Prostate gland (tissue), 2 donors: ENCODE data around the gene NFIC. TPM values are rescaled to one million over a fixed set of nuclear protein-coding genes. Genes with fewer than 3 reads are reported as not detected.
A peak's percentile ranks its signal among the peaks of the same experiment; 100 is the strongest.
"Not testable (repeated sequence)": the region's sequence is repeated elsewhere in the genome, so short reads cannot be mapped to it uniquely, and the experiment has no call there.

ENCODE experiments used
- DNase-seq: peaks from one replicate; pipeline ENCODE4 v3.0.0-alpha.2; 2019; ENCODE audit warnings: low spot score
- H3K27ac ChIP-seq, 2 donors: fragments of 200-600 bp; sonication (generic); 2 replicates each; pipeline ENCODE4 v1.5.1; 2017 to 2019
- H3K27me3 ChIP-seq: fragments of 200-600 bp; sonication (generic); replicated peaks from 2 replicates; pipeline ENCODE4 v1.5.1; 2019; ENCODE audit not compliant: insufficient read depth
- H3K36me3 ChIP-seq, 2 donors: fragments of 200-600 bp; sonication (generic); 1 replicate in 1 of 2; 2 replicates in 1 of 2; pipeline versions ENCODE4 v1.5.1 to v1.8.1; 2017 to 2019
- H3K4me1 ChIP-seq: fragments of 200-600 bp; sonication (generic); replicated peaks from 2 replicates; pipeline ENCODE4 v1.5.1; 2019
- H3K4me3 ChIP-seq, 2 donors: fragments of 200-600 bp; sonication (generic); 2 replicates each; pipeline ENCODE4 v1.5.1; 2017 to 2019
- H3K9me3 ChIP-seq: fragments of 200-600 bp; sonication (generic); 2 replicates; pipeline ENCODE4 v1.5.1; 2017
- CTCF ChIP-seq, 4 experiments: fragments of 200-600 bp in 2 of 4; fragments of 450-650 bp in 2 of 4; sonication (generic) in 2 of 4; IDR thresholded peaks; 1 replicate in 3 of 4; 2 replicates in 1 of 4; pipeline ENCODE4 v1.5.1; 2016 to 2019; ENCODE audit warnings: antibody characterized with exemption in 4 of 4, mild to moderate bottlenecking in 2 of 4, moderate library complexity in 2 of 4
- POLR2A ChIP-seq: fragments of 450-650 bp; IDR thresholded peaks from one replicate; pipeline ENCODE4 v1.6.1; 2016; ENCODE audit warnings: antibody characterized with exemption, mild to moderate bottlenecking
- POLR2AphosphoS5 ChIP-seq: sonication (generic); formaldehyde crosslinking; IDR thresholded peaks from one replicate; pipeline ENCODE4 v1.6.1; 2017; ENCODE audit warnings: antibody characterized with exemption
- WGBS: methylation state at CpG from one replicate; pipeline ENCODE4 v1.1.5; 2018; 5-methylcytosine and 5-hydroxymethylcytosine counted together
- intact Hi-C: fragments of 100-400 bp; cut with DNase I; formaldehyde crosslinking; loops from one replicate; pipeline ENCODE4 v1.14.2; 2022
- total RNA-seq, 2 donors: library from RNA; depleted of rRNA; stranded (reverse); fragments of >200 nt; gene quantifications; one replicate each; pipeline ENCODE4 v1.1.0, GENCODE V29; 2016

NFIC gene
- total RNA-seq, 2 donors from 2014 or later: 160 to 168 TPM

- TF ChIP-seq POLR2AphosphoS5 (no peak), CTCF (IDR thresholded peaks at IDR 0.05) (no peak)
- H3K9me3 ChIP-seq: no peaks in the 10 kb centered on the region
- DNase-seq: no peak
- H3K36me3 ChIP-seq: peaks cover 0 to 12% of the 10 kb centered on the region in 2 donors
- no peaks in the 10 kb centered on the region for H3K27me3 ChIP-seq
- H3K4me3 ChIP-seq: no peak overlapping the region
- peak overlapping the region in 1 of 2 donors; percentile 39 for H3K27ac ChIP-seq
- no peaks in the 10 kb centered on the region for H3K4me1 ChIP-seq
- WGBS: 71% methylated on average over 14 of the region's 14 CpGs
- intact Hi-C loops: no loop called here
Measured at GRCh38 chr19:3441986-3442329, 75.6 kb downstream of the NFIC start.

DNA sequence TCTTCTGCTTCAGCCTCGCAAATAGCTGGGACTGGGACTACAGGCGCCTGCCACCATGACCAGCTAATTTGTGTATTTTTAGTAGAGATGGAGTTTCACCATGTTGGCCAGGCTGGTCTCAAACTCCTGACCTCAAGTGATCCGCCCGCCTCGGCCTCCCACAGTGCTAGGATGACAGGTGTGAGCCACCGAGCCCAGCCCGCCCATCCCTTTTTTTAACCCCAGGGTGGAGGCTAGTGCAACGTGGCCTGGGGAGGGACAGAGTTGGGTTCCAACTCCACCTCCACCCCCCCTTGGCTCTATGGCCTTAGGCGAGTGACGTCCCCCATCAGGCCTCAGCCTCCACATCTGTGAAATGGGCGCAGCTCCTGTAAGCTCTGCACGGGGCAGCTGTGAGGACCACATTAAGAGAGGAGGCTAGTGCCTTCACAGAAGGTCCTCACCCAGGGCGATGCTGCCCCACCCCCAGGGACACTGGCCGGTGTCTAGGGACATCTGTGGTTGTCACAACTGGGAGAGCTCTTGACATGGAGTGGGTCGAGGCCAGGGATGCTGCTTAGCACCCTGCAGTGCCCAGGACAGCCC lies 76.2 kb downstream of the NFIC start:
- peaks cover 0 to 12% of the 10 kb centered on the region in 2 donors for H3K36me3 ChIP-seq
- TF ChIP-seq POLR2AphosphoS5: no peak
- no peak for TF ChIP-seq CTCF (IDR thresholded peaks at IDR 0.05)
- no peak for TF ChIP-seq POLR2A
- H3K4me1 ChIP-seq: no peaks in the 10 kb centered on the region
- no peak overlapping the region for H3K27ac ChIP-seq
- no peak for DNase-seq
- 91% methylated on average over 15 of the region's 15 CpGs for WGBS
- H3K4me3 ChIP-seq: no peak overlapping the region
- H3K27me3 ChIP-seq: no peaks in the 10 kb centered on the region
- intact Hi-C loops: no loop called here
- no peaks in the 10 kb centered on the region for H3K9me3 ChIP-seq

DNA sequence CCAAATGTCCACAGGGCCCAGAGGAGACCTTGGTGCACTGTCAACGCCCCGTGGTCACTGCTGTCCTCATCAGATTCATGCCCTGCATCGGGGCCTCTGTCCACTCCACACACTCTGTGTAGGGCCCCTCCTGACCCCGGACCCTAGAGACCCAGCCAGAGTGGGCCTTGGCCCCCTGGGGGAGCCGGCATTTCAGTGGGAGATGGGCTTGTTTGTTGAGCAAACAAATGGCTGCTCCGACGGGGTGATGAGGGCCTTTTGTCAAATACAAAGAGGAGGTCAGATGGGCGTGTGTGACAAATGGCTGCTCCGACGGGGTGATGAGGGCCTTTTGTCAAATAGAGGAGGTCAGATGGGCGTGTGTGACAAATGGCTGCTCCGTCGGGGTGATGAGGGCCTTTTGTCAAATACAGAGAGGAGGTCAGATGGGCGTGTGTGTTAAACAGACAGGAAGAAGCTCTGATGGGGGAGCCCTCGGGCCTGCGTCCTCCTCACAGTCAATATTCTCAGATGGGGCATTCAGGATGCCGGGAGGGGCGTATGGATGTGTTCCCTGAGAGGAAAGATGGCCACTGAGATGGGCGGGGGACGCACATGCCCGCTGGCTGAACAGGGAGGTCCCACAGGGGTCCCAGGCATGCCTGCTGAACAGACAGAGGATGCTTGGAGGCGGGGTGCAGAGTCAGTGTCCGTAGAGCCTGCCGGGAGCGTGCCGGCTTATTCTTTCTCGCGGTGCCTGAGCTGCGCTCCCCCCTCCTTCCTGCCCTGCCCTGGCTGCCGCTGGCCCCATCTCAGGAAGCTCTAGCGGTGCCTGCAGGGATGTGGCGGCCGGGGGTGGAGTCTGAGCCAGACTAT lies 77.7 kb downstream of the NFIC start:
- DNase-seq: no peak
- TF ChIP-seq POLR2AphosphoS5 (peak; percentile 25), CTCF (IDR thresholded peaks at IDR 0.05) (no peak), POLR2A (no peak)
- peak overlapping the region; percentile 3 to 20 for H3K27ac ChIP-seq
- no peaks in the 10 kb centered on the region for H3K27me3 ChIP-seq
- H3K36me3 ChIP-seq: peaks cover 0 to 14% of the 10 kb centered on the region in 2 donors
- 36% methylated on average over 33 of the region's 33 CpGs for whole genome bisulfite sequencing
- intact Hi-C loops: no loop called here
- H3K9me3 ChIP-seq: no peaks in the 10 kb centered on the region
- no peak overlapping the region for H3K4me3 ChIP-seq
- no peaks in the 10 kb centered on the region for H3K4me1 ChIP-seq

DNA sequence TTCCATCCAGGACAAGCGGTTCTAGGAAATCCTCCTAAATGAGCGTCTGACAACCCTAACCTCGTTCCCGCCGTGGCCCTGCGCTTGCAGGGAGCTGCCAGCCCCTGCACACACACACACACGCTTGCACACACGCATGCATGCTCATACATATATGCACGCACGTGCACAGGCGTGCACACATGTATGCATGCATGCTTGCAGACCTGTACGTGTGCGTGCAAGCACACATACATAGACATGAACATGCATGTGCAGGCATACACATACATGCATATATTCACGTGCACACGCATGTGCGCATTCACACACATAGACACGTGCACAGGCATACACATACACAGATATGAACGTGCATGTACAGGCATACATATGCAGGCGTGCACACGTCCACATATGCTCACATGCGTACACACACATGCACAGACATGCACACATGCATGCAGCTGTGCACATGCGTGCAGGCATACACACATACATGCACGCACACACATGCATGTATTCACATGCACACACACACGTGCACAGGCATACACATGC lies 78.4 kb downstream of the NFIC start:
- intact Hi-C loops: no loop called here
- WGBS: 75% methylated on average over 24 of the region's 24 CpGs
- no peaks in the 10 kb centered on the region for H3K9me3 ChIP-seq
- no peaks in the 10 kb centered on the region for H3K4me1 ChIP-seq
- TF ChIP-seq POLR2AphosphoS5 (no peak), CTCF (IDR thresholded peaks at IDR 0.05) (no peak), POLR2A (no peak)
- no peaks in the 10 kb centered on the region for H3K27me3 ChIP-seq
- no peak overlapping the region for H3K27ac ChIP-seq
- H3K4me3 ChIP-seq: no peak overlapping the region
- H3K36me3 ChIP-seq: peaks cover under 1 to 21% of the 10 kb centered on the region in 2 donors
- no peak for DNase-seq

DNA sequence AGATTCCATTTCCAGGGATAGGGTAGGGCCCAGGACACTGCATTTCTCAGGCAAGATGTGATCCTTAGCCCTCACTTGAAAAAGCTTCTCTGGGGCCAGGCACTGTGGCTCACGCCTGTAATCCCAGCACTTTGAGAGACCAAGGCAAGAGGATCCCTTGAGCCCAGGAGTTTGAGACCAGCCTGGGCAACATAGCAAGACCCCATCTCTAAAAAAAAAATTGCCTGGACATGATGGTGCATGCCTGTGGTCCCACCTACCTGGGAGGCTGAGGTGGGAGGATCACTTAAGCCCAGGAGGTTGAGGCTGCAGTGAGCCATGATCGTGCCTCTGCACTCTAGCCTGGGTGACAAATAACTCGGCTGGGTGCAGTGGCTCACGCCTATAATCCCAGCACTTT lies 80.3 kb downstream of the NFIC start:
- intact Hi-C loops, H3K27me3 ChIP-seq, H3K9me3 ChIP-seq, H3K4me1 ChIP-seq, DNase-seq, H3K4me3 ChIP-seq, H3K27ac ChIP-seq: not testable (repeated sequence)
- H3K36me3 ChIP-seq: peaks cover 2 to 13% of the 10 kb centered on the region in 2 donors
- WGBS: 94% methylated on average over 4 of the region's 4 CpGs
